Nephron progenitor cell (in vitro differentiated cells): Measurements from ENCODE around the gene GNAL.

ENCODE experiments used
- DNase-seq: peaks from one replicate; pipeline ENCODE4 v3.0.0; 2021
- H3K27ac Mint-ChIP-seq: 2 replicates; pipeline ENCODE4 v1.8.0; 2021; ENCODE audit warnings: mild to moderate bottlenecking, moderate library complexity, mixed read lengths
- H3K27me3 Mint-ChIP-seq: 2 replicates; pipeline ENCODE4 v1.8.0; 2021; ENCODE audit warnings: mild to moderate bottlenecking, low read depth, mixed read lengths; ENCODE audit not compliant: poor library complexity
- H3K36me3 Mint-ChIP-seq: 2 replicates; pipeline ENCODE4 v1.8.0; 2021; ENCODE audit warnings: low read depth, mixed read lengths
- H3K4me1 Mint-ChIP-seq: 2 replicates; pipeline ENCODE4 v1.8.0; 2021; ENCODE audit warnings: mixed read lengths
- H3K4me3 Mint-ChIP-seq: 2 replicates; pipeline ENCODE4 v1.8.0; 2021; ENCODE audit warnings: mild to moderate bottlenecking, moderate library complexity, mixed read lengths
- H3K9me3 Mint-ChIP-seq: 2 replicates; pipeline ENCODE4 v1.8.0; 2021; ENCODE audit warnings: mild to moderate bottlenecking, moderate library complexity, mixed read lengths
- TF ChIP-seq, protein P1 (sequence below): fragments of 200-600 bp; sonication (generic); IDR thresholded peaks from 2 replicates; pipeline ENCODE4 v1.5.0; 2021; ENCODE audit warnings: antibody characterized with exemption

The GNAL gene

DNA sequence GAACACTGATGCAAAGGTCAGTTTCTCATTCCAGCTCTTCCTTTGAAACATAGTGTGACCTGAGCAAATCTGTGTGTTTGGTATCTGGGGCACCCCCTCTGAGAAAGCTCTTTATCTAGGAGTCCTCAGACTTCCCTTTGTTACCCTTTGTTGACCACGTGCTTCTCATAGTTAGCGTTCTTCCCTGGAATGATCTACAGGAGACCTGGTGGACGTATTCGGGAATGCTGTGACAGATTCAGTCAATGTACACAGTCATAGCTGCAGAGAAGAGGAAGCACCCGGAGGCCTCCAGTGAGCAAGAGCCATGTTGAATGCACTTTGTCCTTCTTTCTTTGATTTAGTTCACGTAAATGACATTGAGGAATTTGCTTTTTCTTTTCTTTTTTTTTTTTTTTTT is 151.4 kb downstream of the GNAL start:
- no peaks in the 10 kb centered on the region for H3K36me3 Mint-ChIP-seq
- H3K4me1 Mint-ChIP-seq: peaks cover 6% of the 10 kb centered on the region
- DNase-seq: no peak
- peak overlapping the region; percentile 53 for H3K27ac Mint-ChIP-seq
- H3K4me3 Mint-ChIP-seq: no peak overlapping the region
- TF ChIP-seq, protein P1, sequence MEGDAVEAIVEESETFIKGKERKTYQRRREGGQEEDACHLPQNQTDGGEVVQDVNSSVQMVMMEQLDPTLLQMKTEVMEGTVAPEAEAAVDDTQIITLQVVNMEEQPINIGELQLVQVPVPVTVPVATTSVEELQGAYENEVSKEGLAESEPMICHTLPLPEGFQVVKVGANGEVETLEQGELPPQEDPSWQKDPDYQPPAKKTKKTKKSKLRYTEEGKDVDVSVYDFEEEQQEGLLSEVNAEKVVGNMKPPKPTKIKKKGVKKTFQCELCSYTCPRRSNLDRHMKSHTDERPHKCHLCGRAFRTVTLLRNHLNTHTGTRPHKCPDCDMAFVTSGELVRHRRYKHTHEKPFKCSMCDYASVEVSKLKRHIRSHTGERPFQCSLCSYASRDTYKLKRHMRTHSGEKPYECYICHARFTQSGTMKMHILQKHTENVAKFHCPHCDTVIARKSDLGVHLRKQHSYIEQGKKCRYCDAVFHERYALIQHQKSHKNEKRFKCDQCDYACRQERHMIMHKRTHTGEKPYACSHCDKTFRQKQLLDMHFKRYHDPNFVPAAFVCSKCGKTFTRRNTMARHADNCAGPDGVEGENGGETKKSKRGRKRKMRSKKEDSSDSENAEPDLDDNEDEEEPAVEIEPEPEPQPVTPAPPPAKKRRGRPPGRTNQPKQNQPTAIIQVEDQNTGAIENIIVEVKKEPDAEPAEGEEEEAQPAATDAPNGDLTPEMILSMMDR: no peak
- H3K9me3 Mint-ChIP-seq: no peaks in the 10 kb centered on the region
- no peaks in the 10 kb centered on the region for H3K27me3 Mint-ChIP-seq

DNA sequence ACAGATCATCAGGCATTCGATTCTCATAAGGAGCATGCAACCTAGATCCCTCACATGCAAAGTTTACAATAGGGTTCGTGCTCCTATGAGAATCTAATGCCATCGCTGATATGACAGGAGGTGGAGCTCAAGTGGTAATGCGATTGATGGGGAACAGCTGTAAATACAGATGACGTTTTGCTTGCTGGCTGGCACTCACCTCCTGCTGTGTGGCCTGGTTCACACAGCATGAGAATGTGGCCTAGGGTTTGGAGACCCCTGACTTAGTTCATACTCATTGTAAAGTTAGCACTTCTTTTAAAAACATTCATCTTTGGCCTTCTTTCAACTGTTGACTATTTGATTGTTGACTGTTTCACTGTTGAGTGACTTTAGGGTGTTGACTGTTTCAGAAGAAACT is 153.5 kb downstream of the GNAL start:
- Mint-ChIP-seq H3K4me1 (peaks cover 6% of the 10 kb centered on the region), H3K4me3 (no peak overlapping the region), H3K36me3 (no peaks in the 10 kb centered on the region), H3K9me3 (no peaks in the 10 kb centered on the region), H3K27me3 (no peaks in the 10 kb centered on the region), H3K27ac (no peak overlapping the region)
- TF ChIP-seq, protein P1: no peak
- no peak for DNase-seq

DNA sequence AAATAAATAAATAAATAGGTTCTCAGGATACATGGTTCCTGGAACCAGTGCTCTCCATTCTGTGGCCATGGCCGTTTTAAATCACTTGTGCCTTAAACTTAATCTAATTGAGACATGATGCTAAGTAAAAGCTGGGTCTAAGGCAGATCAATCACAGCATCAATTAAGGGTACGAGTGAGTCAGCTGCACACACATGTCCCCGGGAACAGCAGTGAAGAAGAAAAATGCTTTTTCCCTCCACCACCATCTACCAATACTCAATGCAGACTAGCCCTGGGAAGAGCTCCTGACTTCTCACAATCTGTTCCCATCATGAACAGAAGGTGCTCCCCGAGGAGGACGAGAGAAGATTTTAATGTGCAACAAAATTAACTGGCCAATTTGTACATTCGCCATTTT is 155.4 kb downstream of the GNAL start:
- no peaks in the 10 kb centered on the region for H3K9me3 Mint-ChIP-seq
- no peaks in the 10 kb centered on the region for H3K36me3 Mint-ChIP-seq
- no peak overlapping the region for H3K27ac Mint-ChIP-seq
- H3K4me1 Mint-ChIP-seq: peaks cover 9% of the 10 kb centered on the region
- DNase-seq: no peak
- TF ChIP-seq, protein P1: no peak
- no peak overlapping the region for H3K4me3 Mint-ChIP-seq
- H3K27me3 Mint-ChIP-seq: no peaks in the 10 kb centered on the region

- Mint-ChIP-seq H3K4me3 (no peak overlapping the region), H3K27ac (no peak overlapping the region)
These were observed 156.6 kb downstream of the GNAL start for GRCh38 chr18:11845654-11846053.

GRCh38 chr18:11847811-11848210 is 158.7 kb downstream of the GNAL start:
- DNase-seq: no peak
- Mint-ChIP-seq H3K27me3 (peaks cover 4% of the 10 kb centered on the region), H3K27ac (no peak overlapping the region), H3K4me3 (no peak overlapping the region), H3K36me3 (no peaks in the 10 kb centered on the region), H3K4me1 (peaks cover 32% of the 10 kb centered on the region), H3K9me3 (no peaks in the 10 kb centered on the region)
- TF ChIP-seq, protein P1: no peak

More at GRCh38 chr18:11845654-11846053, 156.6 kb downstream of the GNAL start:
- TF ChIP-seq, protein P1: no peak
- H3K27me3 Mint-ChIP-seq: no peaks in the 10 kb centered on the region
- no peak for DNase-seq
- no peaks in the 10 kb centered on the region for H3K36me3 Mint-ChIP-seq
- no peaks in the 10 kb centered on the region for H3K9me3 Mint-ChIP-seq
- peaks cover 17% of the 10 kb centered on the region for H3K4me1 Mint-ChIP-seq

DNA sequence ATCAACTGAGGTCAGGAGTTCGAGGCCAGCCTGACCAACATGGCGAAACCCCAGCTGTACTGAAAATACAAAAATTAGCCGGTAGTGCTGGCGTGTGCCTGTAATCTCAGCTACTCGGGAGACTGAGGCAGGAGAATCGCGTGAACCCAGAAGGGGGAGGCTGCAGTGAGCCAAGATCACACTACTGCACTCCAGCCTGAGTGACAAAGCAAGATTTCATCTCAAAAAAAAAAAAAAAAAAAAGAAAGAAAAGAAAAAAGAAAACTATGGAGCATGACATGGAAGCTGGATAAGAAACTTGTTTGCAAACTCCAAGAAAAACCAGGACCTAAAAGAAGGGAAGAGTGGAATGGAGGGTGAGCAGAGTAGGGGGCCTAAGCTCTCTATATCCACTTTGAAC is 160.2 kb downstream of the GNAL start:
- H3K4me3 Mint-ChIP-seq: peak overlapping the region; percentile 65
- H3K27me3 Mint-ChIP-seq: peaks cover 4% of the 10 kb centered on the region
- no peaks in the 10 kb centered on the region for H3K9me3 Mint-ChIP-seq
- TF ChIP-seq, protein P1: no peak
- H3K36me3 Mint-ChIP-seq: no peaks in the 10 kb centered on the region
- H3K4me1 Mint-ChIP-seq: peaks cover 42% of the 10 kb centered on the region
- H3K27ac Mint-ChIP-seq: peak overlapping the region; percentile 94
- no peak for DNase-seq
